ENCODE measurements around the gene SYNGAP1.

Gene SYNGAP1

DNA sequence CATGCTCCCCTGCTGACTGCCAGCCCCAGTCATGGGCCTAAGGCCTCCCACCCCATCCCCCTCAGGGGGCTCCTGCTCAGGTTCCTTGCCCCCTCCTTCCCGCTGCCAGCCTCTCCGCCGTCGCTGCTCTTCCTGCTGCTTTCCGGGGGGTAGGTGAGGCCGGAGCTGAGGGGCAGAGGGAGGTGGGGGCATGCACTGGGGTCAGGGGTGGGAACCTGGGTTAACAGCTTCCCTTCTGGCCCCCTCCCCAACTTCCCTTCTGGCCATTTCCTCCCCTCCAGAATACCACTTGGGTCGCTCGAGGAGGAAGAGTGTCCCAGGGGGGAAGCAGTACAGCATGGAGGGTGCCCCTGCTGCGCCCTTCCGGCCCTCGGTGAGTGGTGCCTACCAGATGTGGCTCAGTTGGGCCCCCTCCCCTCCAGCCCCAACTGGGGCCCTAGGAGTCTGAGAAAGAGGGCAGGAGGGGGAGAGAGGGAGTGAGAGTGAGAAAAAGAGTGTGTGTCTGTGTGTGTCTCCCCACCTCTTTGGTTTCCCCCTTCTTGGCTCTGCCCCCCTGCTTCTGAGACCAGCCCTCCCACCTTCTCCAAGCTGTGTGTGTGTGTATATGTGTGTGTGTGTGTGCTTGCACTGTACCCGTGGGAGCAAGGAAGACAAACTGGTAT is 12.1 kb downstream of the SYNGAP1 start:
- H3K27ac ChIP-seq, result no peak overlapping the region
- TF ChIP-seq ZFX (IDR thresholded peaks at IDR 0.05) (no peak), CTCF (conservative IDR thresholded peaks at IDR 0.05) (no peak)

GRCh38 chr6:33432546-33432945 is 12.7 kb downstream of the SYNGAP1 start:
- no peak overlapping the region for H3K27ac ChIP-seq
- TF ChIP-seq CTCF (conservative IDR thresholded peaks at IDR 0.05), result no peak
- no peak for TF ChIP-seq ZFX (IDR thresholded peaks at IDR 0.05)

DNA sequence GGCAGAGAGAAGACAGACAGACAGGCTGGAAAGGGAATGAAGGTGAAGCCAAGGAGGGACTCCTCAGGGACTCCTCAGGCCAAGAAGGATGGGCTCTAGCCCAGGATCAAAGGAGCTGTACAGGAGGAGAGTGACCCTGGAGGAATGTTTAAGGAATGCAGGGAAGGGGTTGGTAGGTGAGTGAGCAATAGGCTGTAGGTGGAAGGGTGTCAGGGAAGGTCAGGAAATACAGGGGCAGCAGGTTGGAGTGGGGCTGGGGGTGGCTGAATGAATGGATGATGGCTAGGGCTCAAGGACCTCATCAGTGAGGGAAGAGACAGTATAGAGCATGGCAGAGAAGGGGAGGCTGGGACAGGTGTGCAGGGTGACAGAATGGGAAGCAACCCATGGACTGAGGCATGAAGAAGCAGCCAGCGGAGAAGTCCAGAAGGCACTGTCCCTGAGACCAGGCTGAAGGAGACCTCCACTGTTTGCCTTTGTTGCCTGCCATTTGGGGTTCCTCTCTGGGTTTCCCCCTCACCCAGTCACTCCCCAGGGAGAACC is 13.2 kb downstream of the SYNGAP1 start:
- TF ChIP-seq ZFX (IDR thresholded peaks at IDR 0.05) (no peak), CTCF (conservative IDR thresholded peaks at IDR 0.05) (no peak)
- H3K27ac ChIP-seq, result no peak overlapping the region

GRCh38 chr6:33433544-33434191 is 13.8 kb downstream of the SYNGAP1 start:
- TF ChIP-seq ZFX (IDR thresholded peaks at IDR 0.05) (no peak), CTCF (conservative IDR thresholded peaks at IDR 0.05) (no peak)
- H3K27ac ChIP-seq, result no peak overlapping the region

- TF ChIP-seq CTCF (conservative IDR thresholded peaks at IDR 0.05) (no peak), ZFX (IDR thresholded peaks at IDR 0.05) (no peak)
- H3K27ac ChIP-seq, result no peak overlapping the region
These were observed 15.1 kb downstream of the SYNGAP1 start for GRCh38 chr6:33434961-33435360.

DNA sequence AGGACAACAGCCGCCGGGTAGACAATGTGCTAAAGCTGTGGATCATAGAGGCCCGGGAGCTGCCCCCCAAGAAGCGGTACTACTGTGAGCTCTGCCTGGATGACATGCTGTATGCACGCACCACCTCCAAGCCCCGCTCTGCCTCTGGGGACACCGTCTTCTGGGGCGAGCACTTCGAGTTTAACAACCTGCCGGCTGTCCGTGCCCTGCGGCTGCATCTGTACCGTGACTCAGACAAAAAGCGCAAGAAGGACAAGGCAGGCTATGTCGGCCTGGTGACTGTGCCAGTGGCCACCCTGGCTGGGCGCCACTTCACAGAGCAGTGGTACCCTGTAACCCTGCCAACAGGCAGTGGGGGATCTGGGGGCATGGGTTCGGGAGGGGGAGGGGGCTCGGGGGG is 17.8 kb downstream of the SYNGAP1 start:
- no peak for TF ChIP-seq ZFX (IDR thresholded peaks at IDR 0.05)
- TF ChIP-seq CTCF (conservative IDR thresholded peaks at IDR 0.05), result no peak
- H3K27ac ChIP-seq, result no peak overlapping the region

- TF ChIP-seq ZFX (IDR thresholded peaks at IDR 0.05) (no peak), CTCF (conservative IDR thresholded peaks at IDR 0.05) (no peak)
- no peak overlapping the region for H3K27ac ChIP-seq
These were observed 19.2 kb downstream of the SYNGAP1 start for GRCh38 chr6:33438978-33439594.

Measured in C4-2B (cell line).